ENCODE data around the gene CADPS2. TPM values are rescaled to one million over a fixed set of nuclear protein-coding genes. Genes with fewer than 3 reads are reported as not detected.

Gene CADPS2
- total RNA-seq, 4 donors from 2014 or later: 27.7 to 46.2 (median 32.6) TPM

GRCh38 chr7:122549578-122549977, 336.7 kb downstream of the CADPS2 start:
- Histone ChIP-seq H3K9me3 (no peaks in the 10 kb centered on the region), H3K4me3 (replicated peaks in 1 of 3) (no peak overlapping the region), H3K4me1 (no peaks in the 10 kb centered on the region), H3K27ac (no peak overlapping the region), H3K36me3 (no peaks in the 10 kb centered on the region), H3K27me3 (no peaks in the 10 kb centered on the region)
- TF ChIP-seq POLR2A (IDR thresholded peaks at IDR 0.05) (no peak), CTCF (IDR thresholded peaks at IDR 0.05) (no peak)
- no peak for DNase-seq
- intact Hi-C loops (cut with DNase I): no loop called here
- 91 to 92% methylated on average over 5 of the region's 5 CpGs for WGBS, 2 donors

GRCh38 chr7:122546496-122546895, 339.8 kb downstream of the CADPS2 start:
- DNase-seq: peak in 1 of 2 donors; percentile 3
- intact Hi-C loops (cut with DNase I): no loop called here
- 49 to 63% methylated on average over 2 of the region's 2 CpGs for WGBS, 2 donors

GRCh38 chr7:122544463-122544862, 341.8 kb downstream of the CADPS2 start:
- Histone ChIP-seq H3K27me3 (no peaks in the 10 kb centered on the region), H3K36me3 (no peaks in the 10 kb centered on the region), H3K9me3 (no peaks in the 10 kb centered on the region), H3K4me3 (replicated peaks in 1 of 3) (no peak overlapping the region), H3K4me1 (no peaks in the 10 kb centered on the region), H3K27ac (no peak overlapping the region)
- intact Hi-C loops (cut with DNase I): no loop called here
- WGBS, 2 donors: 84 to 89% methylated on average over 2 of the region's 2 CpGs
- DNase-seq: no peak
- TF ChIP-seq POLR2A (IDR thresholded peaks at IDR 0.05) (no peak), CTCF (IDR thresholded peaks at IDR 0.05) (no peak)

More at GRCh38 chr7:122546496-122546895, 339.8 kb downstream of the CADPS2 start:
- H3K36me3 ChIP-seq: no peaks in the 10 kb centered on the region
- H3K27ac ChIP-seq: no peak overlapping the region
- H3K4me1 ChIP-seq: no peaks in the 10 kb centered on the region
- no peak overlapping the region for H3K4me3 ChIP-seq (replicated peaks in 1 of 3)
- no peaks in the 10 kb centered on the region for H3K27me3 ChIP-seq
- TF ChIP-seq CTCF (IDR thresholded peaks at IDR 0.05): no peak
- TF ChIP-seq POLR2A (IDR thresholded peaks at IDR 0.05): no peak
- H3K9me3 ChIP-seq: no peaks in the 10 kb centered on the region

- Histone ChIP-seq H3K27me3 (no peaks in the 10 kb centered on the region), H3K4me1 (no peaks in the 10 kb centered on the region), H3K36me3 (no peaks in the 10 kb centered on the region), H3K9me3 (no peaks in the 10 kb centered on the region), H3K27ac (no peak overlapping the region), H3K4me3 (replicated peaks in 1 of 3) (no peak overlapping the region)
- no peak for DNase-seq
- no peak for TF ChIP-seq CTCF (IDR thresholded peaks at IDR 0.05)
- no peak for TF ChIP-seq POLR2A (IDR thresholded peaks at IDR 0.05)
- WGBS, 2 donors: 76 to 79% methylated on average over 2 of the region's 2 CpGs
- intact Hi-C loops (cut with DNase I): no loop called here
Observed at GRCh38 chr7:122543891-122544290, 342.4 kb downstream of the CADPS2 start.

GRCh38 chr7:122543166-122543565, 343.1 kb downstream of the CADPS2 start:
- Histone ChIP-seq H3K4me3 (replicated peaks in 1 of 3) (no peak overlapping the region), H3K27ac (no peak overlapping the region), H3K27me3 (no peaks in the 10 kb centered on the region), H3K36me3 (no peaks in the 10 kb centered on the region), H3K9me3 (no peaks in the 10 kb centered on the region), H3K4me1 (no peaks in the 10 kb centered on the region)
- intact Hi-C loops (cut with DNase I): no loop called here
- TF ChIP-seq CTCF (IDR thresholded peaks at IDR 0.05) (no peak), POLR2A (IDR thresholded peaks at IDR 0.05) (no peak)
- no peak for DNase-seq
